Sigmoid colon (tissue), 7 donors: ENCODE measurements around the gene TTLL6. TPM values are rescaled to one million over a fixed set of nuclear protein-coding genes. Genes with fewer than 3 reads are reported as not detected.

Experiments
- DNase-seq: peaks from one replicate; pipeline ENCODE4 v3.0.0-alpha.2; 2019
- H3K27ac ChIP-seq, 4 donors: fragments of 200-600 bp; sonication (generic); one replicate each; pipeline ENCODE4 v1.5.1; 2016 to 2019; ENCODE audit warnings: mild to moderate bottlenecking in 1 of 4
- H3K27me3 ChIP-seq, 3 donors: fragments of 200-600 bp; sonication (generic); one replicate each; pipeline ENCODE4 v1.5.1; 2019; ENCODE audit warnings: mild to moderate bottlenecking in 1 of 3
- H3K36me3 ChIP-seq, 4 donors: fragments of 200-600 bp; sonication (generic); one replicate each; pipeline ENCODE4 v1.5.1; 2016 to 2019
- H3K4me1 ChIP-seq, 4 donors: fragments of 200-600 bp; sonication (generic); one replicate each; pipeline ENCODE4 v1.5.1; 2017 to 2019
- H3K4me3 ChIP-seq, 4 donors: fragments of 200-600 bp; sonication (generic); one replicate each; pipeline ENCODE4 v1.5.1; 2017 to 2019; ENCODE audit warnings: mild to moderate bottlenecking in 2 of 4, moderate library complexity in 1 of 4
- H3K9me3 ChIP-seq, 4 donors: fragments of 200-600 bp in 3 of 4; sonication (generic) in 3 of 4; one replicate each; pipeline versions ENCODE4 v1.5.1 to v1.6.1; 2013 to 2019
- EP300 ChIP-seq, 4 donors: sonication (generic); formaldehyde crosslinking; IDR thresholded peaks; one replicate each; pipeline ENCODE4 v1.6.1; 2017; ENCODE audit warnings: antibody characterized with exemption in 4 of 4
- POLR2A ChIP-seq, 2 donors: fragments of 450-650 bp; IDR thresholded peaks; one replicate each; pipeline ENCODE4 v1.6.1; 2016; ENCODE audit warnings: antibody characterized with exemption in 2 of 2, mild to moderate bottlenecking in 2 of 2, moderate library complexity in 2 of 2
- POLR2AphosphoS5 ChIP-seq, 4 donors: sonication (generic); formaldehyde crosslinking; IDR thresholded peaks; one replicate each; pipeline ENCODE4 v1.6.1; 2017; ENCODE audit warnings: antibody characterized with exemption in 4 of 4
- whole genome bisulfite sequencing, 2 donors: extraction: QIAGEN DNeasy Blood & Tissue Kit; methylation state at CpG; one replicate each; pipeline ENCODE4 v1.1.7; 2013; 5-methylcytosine and 5-hydroxymethylcytosine counted together
- intact Hi-C: fragments of 100-400 bp; cut with DNase I; formaldehyde crosslinking; loops from one replicate; pipeline ENCODE4 v1.15.1; 2023
- polyA plus RNA-seq, 3 donors: library from polyadenylated mRNA; stranded (reverse); fragments of 200-250 nt; gene quantifications; one replicate each; pipeline ENCODE4 v1.2.3, GENCODE V29; 2013
- total RNA-seq, 4 donors: library from RNA; depleted of rRNA; stranded (reverse); fragments of >200 nt; gene quantifications; one replicate each; pipeline ENCODE4 v1.1.0, GENCODE V29; 2016
- TF ChIP-seq, protein P1 (sequence below), 4 experiments: fragments of 450-650 bp in 3 of 4; fragments of 200-600 bp in 1 of 4; IDR thresholded peaks; one replicate each; pipeline ENCODE4 v1.5.1; 2016 to 2019; ENCODE audit warnings: antibody characterized with exemption in 4 of 4, mild to moderate bottlenecking in 3 of 4, moderate library complexity in 2 of 4
- donor health status: healthy with polysubstance abuse.
- donor health status: Bipolar disorder and iron deficiency.
- donor health status: healthy.

The TTLL6 gene
- total and polyA plus RNA-seq, 7 donors = under 0.01 to 10.5 (median 3.5) TPM; not detected in 2

GRCh38 chr17:48787828-48788227, 29.2 kb downstream of the TTLL6 start:
- intact Hi-C loops = no loop called here
- H3K27ac ChIP-seq = no peak overlapping the region
- H3K9me3 ChIP-seq = no peaks in the 10 kb centered on the region
- H3K4me3 ChIP-seq = no peak overlapping the region
- no peak for TF ChIP-seq POLR2AphosphoS5 (IDR thresholded peaks at IDR 0.05)
- TF ChIP-seq EP300 (IDR thresholded peaks at IDR 0.05) = no peak
- TF ChIP-seq POLR2A (IDR thresholded peaks at IDR 0.05) = no peak
- TF ChIP-seq, protein P1, sequence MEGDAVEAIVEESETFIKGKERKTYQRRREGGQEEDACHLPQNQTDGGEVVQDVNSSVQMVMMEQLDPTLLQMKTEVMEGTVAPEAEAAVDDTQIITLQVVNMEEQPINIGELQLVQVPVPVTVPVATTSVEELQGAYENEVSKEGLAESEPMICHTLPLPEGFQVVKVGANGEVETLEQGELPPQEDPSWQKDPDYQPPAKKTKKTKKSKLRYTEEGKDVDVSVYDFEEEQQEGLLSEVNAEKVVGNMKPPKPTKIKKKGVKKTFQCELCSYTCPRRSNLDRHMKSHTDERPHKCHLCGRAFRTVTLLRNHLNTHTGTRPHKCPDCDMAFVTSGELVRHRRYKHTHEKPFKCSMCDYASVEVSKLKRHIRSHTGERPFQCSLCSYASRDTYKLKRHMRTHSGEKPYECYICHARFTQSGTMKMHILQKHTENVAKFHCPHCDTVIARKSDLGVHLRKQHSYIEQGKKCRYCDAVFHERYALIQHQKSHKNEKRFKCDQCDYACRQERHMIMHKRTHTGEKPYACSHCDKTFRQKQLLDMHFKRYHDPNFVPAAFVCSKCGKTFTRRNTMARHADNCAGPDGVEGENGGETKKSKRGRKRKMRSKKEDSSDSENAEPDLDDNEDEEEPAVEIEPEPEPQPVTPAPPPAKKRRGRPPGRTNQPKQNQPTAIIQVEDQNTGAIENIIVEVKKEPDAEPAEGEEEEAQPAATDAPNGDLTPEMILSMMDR (IDR thresholded peaks at IDR 0.05) = no peak
- no peaks in the 10 kb centered on the region for H3K36me3 ChIP-seq
- H3K27me3 ChIP-seq = no peaks in the 10 kb centered on the region
- WGBS, 2 donors = 84 to 94% methylated on average over 7 of the region's 7 CpGs
- no peak for DNase-seq
- peaks cover 0 to 9% (median 0%) of the 10 kb centered on the region in 4 donors for H3K4me1 ChIP-seq

DNA sequence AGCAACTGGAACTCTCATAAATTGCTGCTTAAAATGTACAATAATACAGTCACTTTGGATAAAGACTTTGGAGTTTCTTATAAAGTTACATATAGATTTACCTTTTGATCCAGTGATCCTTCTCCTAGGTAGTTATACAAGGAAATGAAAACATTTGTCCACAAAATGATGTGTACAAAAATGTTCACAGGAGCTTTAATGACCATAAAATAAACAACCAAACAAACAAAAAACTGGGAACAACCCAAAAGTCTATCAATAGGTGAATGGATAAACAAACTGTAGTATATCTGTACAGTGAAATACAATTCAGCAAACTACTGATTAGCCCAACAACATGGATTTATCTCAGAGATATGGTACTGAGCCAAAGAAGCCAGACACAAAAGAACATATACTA, 37.6 kb downstream of the TTLL6 start:
- DNase-seq = no peak
- no peaks in the 10 kb centered on the region for H3K36me3 ChIP-seq
- no peaks in the 10 kb centered on the region for H3K27me3 ChIP-seq
- H3K9me3 ChIP-seq = peaks cover 0 to 3% (median 0%) of the 10 kb centered on the region in 4 donors
- H3K27ac ChIP-seq = no peak overlapping the region
- intact Hi-C loops = no loop called here
- TF ChIP-seq, protein P1 (IDR thresholded peaks at IDR 0.05) = no peak
- TF ChIP-seq POLR2AphosphoS5 (IDR thresholded peaks at IDR 0.05) = no peak
- TF ChIP-seq EP300 (IDR thresholded peaks at IDR 0.05) = no peak
- no peak for TF ChIP-seq POLR2A (IDR thresholded peaks at IDR 0.05)
- no peaks in the 10 kb centered on the region for H3K4me1 ChIP-seq
- no peak overlapping the region for H3K4me3 ChIP-seq

DNA sequence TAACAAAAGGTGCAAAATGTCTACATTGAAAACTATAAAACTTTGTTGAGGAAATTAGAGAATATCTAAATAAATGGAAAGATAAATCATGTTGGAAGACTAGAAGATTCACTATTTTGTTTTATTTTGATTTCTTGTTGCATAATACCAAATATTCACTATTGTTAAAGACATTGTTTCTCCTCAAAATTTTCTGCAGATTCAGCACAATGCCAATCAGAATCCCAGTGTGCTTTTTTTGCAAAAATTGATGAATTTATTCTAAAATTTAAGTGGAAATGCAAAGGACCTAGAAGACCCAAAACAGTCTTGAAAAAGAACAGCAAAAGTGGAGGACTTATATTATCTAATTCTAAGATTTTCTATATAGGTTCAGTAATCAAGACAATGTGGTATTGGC, 40.4 kb downstream of the TTLL6 start:
- H3K9me3 ChIP-seq = peaks cover 0 to 3% (median 0%) of the 10 kb centered on the region in 4 donors
- no peaks in the 10 kb centered on the region for H3K36me3 ChIP-seq
- H3K4me3 ChIP-seq = no peak overlapping the region
- H3K27ac ChIP-seq = no peak overlapping the region
- intact Hi-C loops = no loop called here
- H3K4me1 ChIP-seq = no peaks in the 10 kb centered on the region
- TF ChIP-seq POLR2A (IDR thresholded peaks at IDR 0.05) = no peak
- TF ChIP-seq EP300 (IDR thresholded peaks at IDR 0.05) = no peak
- no peak for TF ChIP-seq POLR2AphosphoS5 (IDR thresholded peaks at IDR 0.05)
- peaks cover 0 to 5% (median 0%) of the 10 kb centered on the region in 3 donors for H3K27me3 ChIP-seq
- no peak for DNase-seq

- no peak overlapping the region for H3K4me3 ChIP-seq
- H3K9me3 ChIP-seq = peaks cover 0 to 3% (median 0%) of the 10 kb centered on the region in 4 donors
- H3K4me1 ChIP-seq = no peaks in the 10 kb centered on the region
- DNase-seq = peak; percentile 8
- TF ChIP-seq, protein P1 (IDR thresholded peaks at IDR 0.05) = no peak
- TF ChIP-seq POLR2AphosphoS5 (IDR thresholded peaks at IDR 0.05) (no peak), EP300 (IDR thresholded peaks at IDR 0.05) (no peak), POLR2A (IDR thresholded peaks at IDR 0.05) (no peak)
- peaks cover 0 to 14% (median 0%) of the 10 kb centered on the region in 3 donors for H3K27me3 ChIP-seq
- no peaks in the 10 kb centered on the region for H3K36me3 ChIP-seq
- H3K27ac ChIP-seq = no peak overlapping the region
- intact Hi-C loops = no loop called here
- 21 to 64% methylated on average over 3 of the region's 3 CpGs for WGBS, 2 donors
Observed at GRCh38 chr17:48773245-48773644, 43.8 kb downstream of the TTLL6 start.

DNA sequence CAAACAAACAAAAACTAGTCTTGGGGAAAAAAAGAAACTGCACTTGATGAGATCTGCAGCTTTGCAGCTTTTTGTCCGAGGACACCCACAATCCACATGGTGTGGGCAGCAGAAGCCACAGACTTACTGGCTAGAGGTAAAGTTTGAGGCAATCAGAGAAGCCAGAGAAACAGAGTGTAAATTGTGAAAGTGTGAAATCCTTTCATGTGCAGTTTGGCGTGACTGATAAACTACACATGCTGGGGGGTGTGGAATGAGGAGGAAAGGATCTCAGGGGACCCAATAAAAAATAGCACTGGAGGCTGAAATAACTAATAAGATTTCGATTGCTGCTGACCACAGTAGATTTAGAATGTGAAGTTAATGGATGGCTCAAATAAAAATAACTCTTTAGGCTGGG, 46.1 kb downstream of the TTLL6 start:
- intact Hi-C loops = no loop called here
- no peak for DNase-seq
- Histone ChIP-seq H3K4me1 (no peaks in the 10 kb centered on the region), H3K9me3 (peaks cover 0 to 3% (median 0%) of the 10 kb centered on the region in 4 donors), H3K4me3 (no peak overlapping the region), H3K36me3 (no peaks in the 10 kb centered on the region), H3K27me3 (peaks cover 0 to 14% (median 0%) of the 10 kb centered on the region in 3 donors), H3K27ac (no peak overlapping the region)
- 46 to 87% methylated on average over 3 of the region's 3 CpGs for WGBS, 2 donors
- no peak for TF ChIP-seq POLR2A (IDR thresholded peaks at IDR 0.05)
- TF ChIP-seq POLR2AphosphoS5 (IDR thresholded peaks at IDR 0.05) = no peak
- no peak for TF ChIP-seq EP300 (IDR thresholded peaks at IDR 0.05)
- TF ChIP-seq, protein P1 (IDR thresholded peaks at IDR 0.05) = no peak
